Left lobe of liver (tissue), 2 donors: ENCODE measurements around the gene FGF11. TPM values are rescaled to one million over a fixed set of nuclear protein-coding genes. Genes with fewer than 3 reads are reported as not detected.
"Not testable (repeated sequence)": the region's sequence is repeated elsewhere in the genome, so short reads cannot be mapped to it uniquely, and the experiment has no call there.

Source experiments
- ATAC-seq: fragments of 200-7000 bp; cut with Tn5 transposase; one replicate; pipeline ENCODE4 v1.9.1; 2020; ENCODE audit warnings: mild to moderate bottlenecking, moderate library complexity
- DNase-seq: peaks from one replicate; pipeline ENCODE4 v3.0.0-alpha.2; 2020; ENCODE audit warnings: low spot score
- total RNA-seq: library from RNA; stranded (reverse); gene quantifications from one replicate; pipeline ENCODE4 v1.2.1, GENCODE V29; 2021
- donor health status: DM: no; HTN: no; CAD: no; lungs with moderate emphysema.
- donor health status: DM: no; HTN: yes; CAD: no.

The FGF11 gene
- total RNA-seq, 1 donor from 2014 or later: 0.86 TPM

GRCh38 chr17:7448461-7448860 is 9.1 kb downstream of the FGF11 start:
- DNase-seq (no peak), ATAC-seq (no peak)

GRCh38 chr17:7459961-7460545 is 20.7 kb downstream of the FGF11 start:
- DNase-seq: no peak
- ATAC-seq: no peak

GRCh38 chr17:7460850-7461660 is 21.7 kb downstream of the FGF11 start:
- DNase-seq (no peak), ATAC-seq (no peak)

- DNase-seq (no peak), ATAC-seq (no peak)
These were observed 23.4 kb downstream of the FGF11 start for GRCh38 chr17:7462474-7463371.

DNA sequence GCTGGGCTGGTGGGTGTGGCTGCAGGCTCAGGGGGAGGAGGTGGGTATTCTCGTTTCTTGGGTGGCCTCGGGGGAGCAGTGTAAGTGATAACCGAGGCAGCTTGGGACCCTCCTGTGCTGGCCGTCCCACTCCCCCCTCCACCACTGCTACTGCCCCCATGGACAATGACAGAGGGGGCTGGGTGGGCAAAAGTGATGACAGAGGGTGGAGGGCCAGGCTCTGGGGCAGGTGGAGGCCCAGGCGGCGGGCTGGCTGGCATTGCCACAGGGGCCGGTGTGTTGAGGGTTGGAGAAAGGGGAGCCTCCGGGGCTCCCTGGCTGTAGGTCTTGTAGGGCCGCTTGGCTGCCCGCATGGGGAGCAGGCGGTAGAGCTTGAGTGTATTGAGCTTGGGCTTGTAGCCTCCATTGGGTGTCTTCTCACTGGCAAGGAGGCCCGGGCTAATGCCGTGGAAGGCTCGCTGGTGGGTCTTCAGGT is 24.1 kb downstream of the FGF11 start:
- no peak for ATAC-seq
- DNase-seq: no peak

GRCh38 chr17:7464081-7464480 is 24.8 kb downstream of the FGF11 start:
- no peak for DNase-seq

GRCh38 chr17:7465597-7466275 is 26.4 kb downstream of the FGF11 start:
- DNase-seq (no peak), ATAC-seq (no peak)

More at GRCh38 chr17:7464081-7464480, 24.8 kb downstream of the FGF11 start:
- no peak for ATAC-seq

DNA sequence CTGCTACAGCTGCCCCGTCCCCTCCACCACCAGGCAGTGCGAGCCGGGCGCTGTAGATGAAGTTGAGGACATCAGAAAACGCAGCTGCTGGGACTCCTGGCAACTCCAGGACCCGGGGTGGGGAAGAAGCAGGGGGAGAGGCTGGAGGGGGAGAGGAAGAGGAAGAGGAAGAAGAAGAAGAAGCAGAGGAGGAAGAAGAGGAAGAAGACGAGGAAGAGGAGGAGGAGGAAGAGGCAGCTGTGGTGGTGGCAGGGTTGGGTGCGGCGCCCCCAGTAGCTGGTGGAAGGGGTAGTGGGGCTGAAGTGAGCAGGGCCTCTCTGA is 27.0 kb downstream of the FGF11 start:
- DNase-seq (no peak), ATAC-seq (no peak)

DNA sequence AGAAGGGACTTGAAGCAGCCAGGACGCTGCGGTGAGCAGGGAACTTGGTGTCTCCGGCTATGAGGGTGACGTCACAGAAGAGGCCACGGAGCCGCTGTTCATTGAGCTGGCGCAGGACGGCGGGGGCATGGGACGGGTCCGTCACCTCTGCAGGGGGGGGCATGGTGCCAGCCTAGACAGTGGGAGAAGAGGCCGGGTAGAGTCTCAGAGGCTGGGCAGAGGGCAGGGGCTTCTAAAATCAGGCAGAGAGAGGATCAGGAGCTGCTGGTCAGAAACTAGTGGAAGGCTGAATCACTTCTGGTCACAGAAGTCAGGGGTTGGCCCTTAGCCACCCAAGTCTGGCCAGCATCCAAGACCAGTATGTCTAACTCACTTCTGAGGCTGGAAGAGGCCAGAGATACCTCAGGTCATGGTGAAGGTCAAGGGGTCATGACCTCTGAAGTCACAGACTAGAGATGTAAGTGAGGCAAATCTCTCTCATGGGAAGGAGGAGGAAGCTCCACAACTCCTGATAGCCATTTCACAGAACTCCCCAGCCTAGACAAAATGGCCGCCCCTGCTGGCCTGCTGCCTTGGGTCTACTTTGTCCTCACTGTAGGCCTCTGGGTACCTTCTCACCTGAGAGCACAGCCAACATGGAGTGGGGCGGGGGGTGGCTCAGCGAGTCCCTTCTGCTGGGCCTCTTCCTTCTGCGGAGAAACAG is 27.5 kb downstream of the FGF11 start:
- DNase-seq: peak; percentile 78
- peak; percentile 49 for ATAC-seq

GRCh38 chr17:7467498-7467897 is 28.2 kb downstream of the FGF11 start:
- no peak for DNase-seq
- ATAC-seq: no peak

- DNase-seq (no peak), ATAC-seq (no peak)
These were observed 29.0 kb downstream of the FGF11 start for GRCh38 chr17:7468290-7468689.

GRCh38 chr17:7468804-7469389 is 29.6 kb downstream of the FGF11 start:
- DNase-seq (no peak), ATAC-seq (no peak)

DNA sequence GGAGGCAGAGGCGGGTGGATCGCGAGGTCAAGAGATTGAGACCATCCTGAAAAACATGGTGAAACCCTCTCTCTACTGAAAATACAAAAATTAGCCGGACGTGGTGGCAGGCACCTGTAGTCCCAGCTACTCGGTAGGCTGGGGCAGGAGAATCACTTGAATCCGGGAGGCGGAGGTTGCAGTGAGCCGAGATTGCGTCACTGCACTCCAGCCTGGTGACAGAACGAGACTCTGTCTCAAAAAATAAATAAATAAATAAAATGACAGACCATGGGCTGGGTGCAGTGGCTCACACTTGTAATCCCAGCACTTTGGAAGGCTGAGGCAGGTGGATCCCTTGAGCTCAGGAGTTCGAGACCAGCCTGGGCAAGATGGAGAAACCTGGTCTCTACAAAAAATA is 30.5 kb downstream of the FGF11 start:
- not testable (repeated sequence) for ATAC-seq, DNase-seq

DNA sequence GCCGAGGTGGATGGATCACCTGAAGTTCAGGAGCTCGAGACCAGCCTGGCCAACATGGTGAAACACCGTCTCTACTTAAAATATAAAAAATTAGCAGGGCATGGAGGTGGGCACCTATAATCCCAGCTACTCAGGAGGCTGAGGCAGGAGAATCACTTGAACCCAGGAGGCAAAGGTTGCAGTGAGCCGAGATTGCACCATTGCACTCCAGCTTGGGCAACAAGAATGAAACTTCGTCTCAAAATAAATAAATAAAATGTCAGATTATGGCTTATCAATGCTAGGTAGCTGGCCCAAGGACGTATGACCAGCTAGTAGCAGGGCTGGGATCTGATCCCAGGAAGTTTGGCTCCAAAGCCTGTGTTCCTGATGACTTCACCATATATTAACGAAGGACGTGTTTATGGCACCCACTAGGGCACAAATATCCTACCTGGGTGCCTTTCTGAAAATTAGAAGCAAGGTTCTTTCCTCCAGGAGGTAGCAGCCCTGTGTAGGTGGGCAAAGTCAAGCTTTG is 31.2 kb downstream of the FGF11 start:
- DNase-seq: not testable (repeated sequence)
- ATAC-seq: peak; percentile 54

DNA sequence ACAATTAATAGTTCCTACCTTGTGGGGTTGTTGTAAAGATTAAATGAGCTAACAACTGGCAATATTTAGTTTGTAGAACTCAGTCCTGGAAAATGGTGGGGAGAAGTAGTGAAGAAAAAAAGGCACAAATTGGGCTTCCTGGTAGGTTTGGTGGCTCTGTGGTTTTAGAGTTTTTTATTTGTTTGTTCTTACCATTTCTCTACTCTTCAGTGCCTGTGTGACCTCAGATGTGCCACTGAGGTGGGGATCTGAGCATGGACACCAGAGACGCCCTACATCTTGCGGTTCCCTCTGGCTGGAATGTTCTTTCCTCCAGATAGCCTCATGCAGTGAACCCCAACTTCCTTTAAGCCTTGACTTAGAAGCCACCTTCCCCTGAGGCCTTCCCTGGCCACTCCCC is 32.4 kb downstream of the FGF11 start:
- DNase-seq (no peak), ATAC-seq (no peak)

DNA sequence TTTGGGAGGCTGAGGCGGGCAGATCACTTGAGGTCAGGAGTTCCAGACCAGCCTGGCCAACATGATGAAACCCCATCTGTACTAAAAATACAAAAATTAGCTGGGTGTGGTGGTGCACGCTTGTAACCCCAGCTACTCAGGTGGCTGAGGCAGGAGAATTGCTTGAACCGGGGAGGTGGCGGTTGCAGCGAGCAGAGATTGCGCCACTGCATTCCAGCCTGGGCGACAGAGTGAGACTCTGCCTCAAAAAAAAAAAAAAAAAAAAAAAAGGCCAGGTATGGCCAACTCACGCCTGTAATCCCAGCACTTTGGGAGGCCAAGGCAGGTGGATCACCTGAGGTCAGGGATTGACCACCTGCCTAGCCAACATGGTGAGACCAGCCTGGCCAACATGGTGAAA is 35.5 kb downstream of the FGF11 start:
- peak; percentile 79 for DNase-seq
- ATAC-seq: peak; percentile 31

DNA sequence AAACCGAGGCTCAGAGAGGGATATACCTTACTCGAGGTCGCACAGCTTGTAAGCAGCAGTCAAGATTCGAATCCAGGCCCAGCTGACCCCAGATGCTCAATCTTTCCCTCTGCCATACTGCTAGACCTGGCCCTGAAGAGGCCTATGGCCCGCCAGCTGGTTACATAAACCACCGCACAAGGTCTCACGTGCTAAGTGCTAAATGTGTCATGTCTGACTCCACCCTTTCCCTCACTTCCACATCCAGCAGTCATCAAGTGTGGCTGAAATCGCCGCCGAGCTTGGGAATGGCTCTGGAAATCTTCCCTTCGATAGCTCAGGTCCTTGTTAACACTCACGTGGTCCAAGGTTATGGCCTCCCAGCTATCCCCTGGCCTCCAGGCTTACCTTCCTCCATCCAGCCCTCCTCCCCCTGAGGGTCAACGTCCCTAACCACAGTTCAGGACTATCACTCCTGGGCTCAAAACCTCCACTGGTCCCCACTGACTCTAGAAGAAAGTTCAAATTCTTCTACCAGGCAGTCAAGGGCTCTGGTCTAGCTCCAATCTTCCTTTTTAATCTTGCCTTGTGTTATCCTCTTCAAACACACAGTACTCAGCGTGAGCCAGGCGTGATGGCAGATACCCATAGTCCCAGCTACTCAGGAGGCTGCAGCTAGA is 36.6 kb downstream of the FGF11 start:
- DNase-seq (no peak), ATAC-seq (no peak)

DNA sequence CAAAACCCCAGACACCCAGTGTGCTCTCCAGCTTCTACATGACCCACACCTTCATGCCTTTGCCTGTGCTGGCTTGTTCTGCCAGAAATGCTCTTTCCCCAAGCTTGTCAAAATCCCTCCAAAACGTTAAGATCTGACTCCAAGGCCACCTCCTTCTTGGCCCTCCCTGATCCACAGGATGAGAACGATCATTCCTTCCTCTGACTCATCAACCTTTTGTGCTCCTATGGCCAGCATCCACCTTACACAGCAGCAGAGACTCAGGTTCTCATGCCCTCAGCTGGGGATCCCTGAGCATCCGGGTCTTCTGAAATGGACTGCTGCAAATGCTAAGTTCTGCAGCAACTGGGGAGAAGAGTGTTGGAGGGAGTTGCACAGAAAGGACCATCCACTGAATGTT is 37.2 kb downstream of the FGF11 start:
- ATAC-seq: no peak
- no peak for DNase-seq

DNA sequence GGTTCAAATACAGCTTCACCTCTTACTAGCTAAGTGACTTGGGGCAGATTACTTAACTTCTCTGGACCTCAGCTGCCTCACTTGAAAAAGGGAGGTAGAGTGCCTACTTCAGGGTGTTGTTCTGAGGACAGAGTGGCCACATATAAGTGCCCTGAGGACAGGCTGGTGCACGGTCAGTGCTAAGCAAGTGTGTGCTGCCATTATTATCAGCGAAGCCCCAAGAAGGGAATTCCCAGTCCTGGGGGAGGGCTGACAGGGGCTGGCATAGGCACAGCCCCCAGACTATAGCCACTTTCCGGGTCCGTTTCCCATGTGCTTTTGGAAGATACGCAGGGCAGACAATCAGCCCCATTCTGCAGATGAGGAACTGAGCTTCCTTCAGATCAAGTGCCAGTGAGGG is 37.6 kb downstream of the FGF11 start:
- ATAC-seq (no peak), DNase-seq (no peak)
